Forelimb muscle (tissue), 1 donor: Measurements from ENCODE around the gene CLDN2. TPM values are rescaled to one million over a fixed set of nuclear protein-coding genes. Genes with fewer than 3 reads are reported as not detected.
"Not testable (repeated sequence)": the region's sequence is repeated elsewhere in the genome, so short reads cannot be mapped to it uniquely, and the experiment has no call there.

Experiments
- DNase-seq: peaks from one replicate; pipeline ENCODE4 v3.0.0-alpha.2; 2013; ENCODE audit warnings: low read depth
- polyA plus RNA-seq: library from polyadenylated mRNA; unstranded; fragments of 120-200 nt; gene quantifications from one replicate; pipeline ENCODE4 v1.2.1, GENCODE V29; 2013; ENCODE audit not compliant: insufficient read length

The CLDN2 gene
- 0.75 TPM for polyA plus RNA-seq

GRCh38 chrX:106919932-106920452 lies at the start of gene CLDN2:
Gene CLDN2 (plus strand): TSS chrX:106920402. CDS start chrX:106928229, 7,827 bp downstream.
- DNase-seq, result no peak

DNA sequence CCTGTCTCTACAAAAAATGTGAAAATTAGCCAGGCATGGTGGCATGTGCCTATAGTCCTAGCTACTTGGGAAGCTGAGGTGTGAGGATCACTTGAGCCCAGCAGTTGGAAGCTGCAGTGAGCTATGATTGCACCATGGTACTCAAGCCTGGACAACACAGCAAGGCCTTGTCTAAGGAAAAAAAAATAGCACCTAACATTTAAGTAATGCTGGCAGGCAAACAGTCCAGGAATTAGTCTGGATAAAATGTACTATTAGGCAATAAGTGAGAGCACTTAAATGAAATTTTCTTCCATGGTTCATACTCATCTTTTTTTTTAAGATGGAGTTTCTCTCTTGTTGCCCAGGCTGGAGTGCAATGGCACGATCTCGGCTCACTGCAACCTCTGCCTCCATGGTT lies 47.4 kb upstream of the CLDN2 start:
- not testable (repeated sequence) for DNase-seq

DNA sequence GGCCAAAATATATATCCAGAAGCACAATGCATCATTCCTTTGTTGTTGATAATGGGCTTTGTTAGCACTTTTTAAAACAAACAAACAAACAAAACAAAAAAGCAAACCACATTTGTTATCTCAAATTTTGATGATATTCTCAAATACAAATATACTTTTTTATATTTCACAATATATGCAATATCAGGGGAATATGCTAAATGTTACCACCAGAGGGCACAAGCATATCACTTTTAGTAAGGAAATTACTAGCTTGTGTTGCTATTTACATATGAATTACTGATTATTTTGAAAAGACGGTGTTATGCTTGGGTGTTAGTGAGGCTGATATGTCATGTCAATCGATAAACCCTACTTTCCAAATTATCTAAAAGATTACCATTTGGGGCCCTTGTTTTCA lies 46.1 kb upstream of the CLDN2 start:
- no peak for DNase-seq

DNA sequence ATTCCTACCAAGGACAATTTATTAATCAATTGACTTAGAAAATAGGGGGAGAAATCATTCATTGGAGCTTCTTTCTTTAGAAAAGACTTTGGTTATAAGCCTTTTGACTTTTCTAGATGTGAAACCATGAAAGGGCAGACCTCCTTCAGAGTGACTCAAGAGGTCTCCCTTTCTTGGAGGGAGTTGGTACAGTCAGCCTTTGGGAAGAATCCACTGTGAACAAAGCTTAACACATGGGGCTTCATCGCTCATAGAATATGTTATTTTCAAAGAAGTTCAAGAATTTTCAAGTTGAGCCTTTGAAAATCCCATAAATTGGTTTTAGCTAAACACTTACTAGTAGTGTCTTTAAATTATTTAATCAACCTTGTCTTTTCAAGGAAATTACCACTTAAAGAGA lies 45.1 kb upstream of the CLDN2 start:
- no peak for DNase-seq

- DNase-seq, result no peak
Observed at GRCh38 chrX:106889468-106889867, 30.7 kb upstream of the CLDN2 start.

- DNase-seq, result no peak
Observed at GRCh38 chrX:106891762-106892460, 28.3 kb upstream of the CLDN2 start.

DNA sequence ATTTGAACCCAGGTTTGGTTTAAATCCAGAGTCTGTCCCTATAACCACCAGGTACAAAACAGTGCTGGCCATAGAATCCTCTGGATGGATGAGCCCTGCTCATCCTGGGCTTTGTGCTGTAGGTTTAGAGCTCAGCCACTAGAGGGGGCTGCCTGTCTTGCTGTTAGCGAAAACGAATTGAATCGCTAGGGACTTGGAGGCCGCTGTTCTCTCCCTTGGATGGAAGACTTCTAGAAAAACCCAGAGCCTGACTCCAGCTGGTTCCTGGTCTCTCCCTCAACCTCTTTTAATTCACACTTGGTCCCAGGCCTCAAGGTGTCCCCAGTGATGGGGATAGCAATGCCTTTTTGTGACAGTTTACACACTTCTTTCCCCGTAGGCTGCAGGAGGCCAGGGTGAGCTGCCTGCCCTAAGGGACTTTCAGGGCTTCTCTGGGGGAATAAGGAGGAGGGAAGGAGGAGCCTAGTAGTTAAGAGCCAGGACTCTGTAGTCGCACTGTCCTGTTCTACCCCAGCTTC lies 25.8 kb upstream of the CLDN2 start:
- no peak for DNase-seq

DNA sequence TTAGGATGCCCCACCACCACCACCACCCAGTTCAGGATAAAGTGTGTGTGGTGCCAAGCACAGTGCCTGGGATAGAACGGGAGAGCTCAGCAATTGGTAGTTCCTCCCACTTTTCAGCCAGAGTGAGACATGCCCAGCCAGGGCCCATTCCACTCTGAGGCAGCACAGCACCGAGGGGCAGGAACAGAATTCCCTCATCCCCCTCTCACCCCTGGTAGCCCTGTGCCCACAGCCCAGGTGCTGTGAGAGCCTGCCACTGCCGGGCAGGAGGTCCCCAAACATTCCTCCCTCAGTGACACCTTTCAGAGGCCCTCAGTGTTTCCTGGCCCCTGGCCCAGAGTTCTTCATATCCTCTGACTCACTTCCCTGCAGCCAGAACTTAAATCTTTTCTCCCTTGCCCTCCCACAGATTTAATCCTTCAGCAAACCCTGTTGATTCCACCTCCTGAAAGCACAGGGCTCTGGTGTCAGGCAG lies 25.2 kb upstream of the CLDN2 start:
- DNase-seq, result no peak

- no peak for DNase-seq
Observed at GRCh38 chrX:106897259-106897658, 22.9 kb upstream of the CLDN2 start.

DNA sequence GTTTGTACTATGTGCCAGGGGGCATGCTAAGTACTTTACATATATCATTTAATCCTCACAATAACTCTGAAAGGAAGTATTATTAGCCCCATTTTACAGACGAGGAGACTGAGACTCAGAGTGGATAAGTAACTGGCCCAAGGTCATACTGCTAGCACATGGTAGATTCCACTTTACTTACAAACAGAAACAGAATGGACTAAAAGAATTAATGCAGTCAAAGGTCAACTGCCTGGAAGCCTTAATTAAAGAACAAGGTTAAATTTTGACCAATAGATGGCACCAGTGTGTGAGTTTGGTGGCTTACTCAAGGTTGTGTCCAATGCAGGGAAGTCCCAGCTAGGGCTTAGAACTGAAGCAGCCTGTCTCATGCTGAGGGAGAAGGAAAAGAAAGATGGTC lies 21.7 kb upstream of the CLDN2 start:
- DNase-seq, result no peak

GRCh38 chrX:106899276-106899675 lies 20.9 kb upstream of the CLDN2 start:
- DNase-seq, result no peak

- DNase-seq, result no peak
Observed at GRCh38 chrX:106899841-106900240, 20.4 kb upstream of the CLDN2 start.

DNA sequence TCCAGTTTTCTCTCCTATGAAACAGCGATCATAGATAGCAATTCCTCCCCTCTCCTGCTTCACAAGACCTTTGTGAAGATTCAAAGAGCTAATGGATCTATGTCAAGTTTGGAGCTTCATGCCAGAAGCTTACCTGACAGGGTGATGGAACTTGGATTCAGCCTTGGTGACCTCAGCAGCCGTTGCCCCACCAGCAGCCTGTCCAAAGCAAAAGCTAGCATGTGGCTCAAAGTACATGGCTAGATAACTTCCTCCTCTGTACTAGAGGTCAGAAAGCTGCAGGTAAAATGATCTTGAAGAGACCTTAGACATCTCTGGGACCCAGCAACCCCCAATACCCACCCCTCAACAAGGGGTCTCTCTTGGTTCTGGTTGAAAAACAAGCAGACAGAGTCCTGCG lies 18.9 kb upstream of the CLDN2 start:
- no peak for DNase-seq

GRCh38 chrX:106901781-106902219 lies 18.4 kb upstream of the CLDN2 start:
- no peak for DNase-seq

DNA sequence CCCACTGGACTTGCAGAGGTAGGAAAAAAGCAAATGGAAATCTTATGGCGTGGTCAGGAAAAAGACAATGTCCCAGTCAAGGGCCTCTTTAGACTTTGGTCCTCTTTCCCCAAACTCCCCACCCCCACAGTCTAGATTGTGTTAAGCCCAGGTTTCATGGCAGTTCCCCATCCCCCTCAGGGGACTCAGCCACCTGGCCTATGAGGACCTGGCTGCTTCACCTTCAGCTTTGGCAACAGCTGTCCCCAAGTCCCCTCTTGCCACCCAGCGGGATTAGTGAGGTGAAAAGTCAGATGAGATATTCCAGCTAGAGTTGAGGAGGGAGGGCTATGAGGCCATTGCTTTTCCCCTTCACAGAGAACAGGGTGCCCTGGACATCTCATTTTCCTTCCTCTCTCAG lies 17.5 kb upstream of the CLDN2 start:
- DNase-seq, result no peak

GRCh38 chrX:106903291-106903824 lies 16.8 kb upstream of the CLDN2 start, which contains the start of gene RIPPLY1:
Gene RIPPLY1 (minus strand): TSS chrX:106903341. CDS start chrX:106903287, 54 bp downstream.
- no peak for DNase-seq

- DNase-seq, result no peak
Observed at GRCh38 chrX:106903856-106904528, 16.2 kb upstream of the CLDN2 start.

DNA sequence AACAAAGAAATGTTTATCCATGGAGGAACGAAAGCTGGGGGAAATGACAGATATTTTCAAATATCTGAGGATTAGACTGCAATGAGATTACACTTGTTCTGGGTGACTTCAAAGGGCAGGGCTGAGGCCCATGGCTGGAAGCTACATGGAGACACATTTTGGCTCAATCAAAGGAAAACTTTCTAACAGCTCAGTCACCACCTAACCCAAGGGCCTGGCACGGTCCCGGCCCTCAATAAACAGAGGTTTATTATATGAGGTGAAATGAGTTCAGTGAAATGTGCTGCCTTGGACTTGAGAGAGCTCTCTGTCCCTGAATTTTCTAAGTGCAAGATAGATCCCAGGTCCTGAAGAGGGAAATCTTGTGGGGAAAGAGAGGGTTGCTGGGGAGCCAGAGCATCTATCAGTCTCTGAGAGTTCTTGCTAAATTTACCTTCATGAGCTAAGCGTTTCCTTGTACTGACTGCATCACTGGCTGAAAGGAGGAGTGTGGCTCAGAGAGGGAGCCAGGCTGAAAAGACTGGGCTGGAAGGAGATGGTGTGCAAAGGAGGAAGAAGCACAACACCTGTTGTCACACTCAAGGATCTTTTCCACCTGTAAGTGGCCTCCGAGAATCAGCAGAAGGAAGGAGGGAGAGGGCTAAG lies 15.0 kb upstream of the CLDN2 start:
- no peak for DNase-seq

DNA sequence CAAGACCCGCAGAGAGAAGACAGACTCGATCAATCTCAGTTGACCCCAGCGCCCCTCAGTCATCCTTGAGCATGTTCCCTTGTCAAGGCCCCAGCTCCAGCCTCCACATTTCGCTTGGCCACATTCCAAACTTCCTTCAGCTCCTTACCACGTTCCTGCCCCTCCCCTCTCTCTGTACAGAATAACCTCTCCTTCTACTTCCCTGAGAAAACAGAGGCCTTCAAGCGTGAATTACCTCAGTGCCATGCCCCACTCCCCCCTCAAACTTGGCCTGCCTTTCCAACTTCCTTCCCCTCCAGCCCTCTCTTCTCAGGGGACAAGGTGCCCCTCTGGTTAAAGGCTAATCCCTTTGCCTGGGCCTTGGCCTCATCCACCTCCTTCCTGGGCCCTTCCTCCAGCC lies 13.8 kb upstream of the CLDN2 start:
- DNase-seq, result no peak

DNA sequence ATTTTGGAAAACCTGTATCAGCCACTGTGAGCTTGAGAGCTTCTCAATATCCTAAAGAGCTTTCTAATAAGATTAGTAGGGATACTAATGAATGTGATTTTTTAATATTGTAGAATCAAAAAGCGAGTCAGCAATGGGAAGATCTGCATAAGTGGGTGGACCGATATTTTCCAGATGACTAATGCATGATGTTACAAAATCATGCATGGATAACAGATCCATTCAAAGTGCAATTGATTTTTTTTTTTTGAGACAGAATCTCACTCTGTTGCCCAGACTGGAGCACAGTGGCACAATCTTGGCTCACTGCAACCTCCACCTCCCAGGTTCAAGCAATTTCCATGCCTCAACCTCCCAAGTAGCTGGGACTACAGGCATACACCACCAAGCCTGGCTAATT lies 7.3 kb upstream of the CLDN2 start:
- no peak for DNase-seq

GRCh38 chrX:106917830-106918500 lies 2.2 kb upstream of the CLDN2 start:
- DNase-seq, result no peak
